HG03060 (cell line): ENCODE data around the gene TLE5.

Source experiments
- ATAC-seq: cut with Tn5 transposase; IDR thresholded peaks from one replicate; pipeline ENCODE4 v1.9.1; 2021; ENCODE audit warnings: low read depth, moderate number of reproducible peaks; ENCODE audit not compliant: unreplicated experiment

The TLE5 gene, protein sequence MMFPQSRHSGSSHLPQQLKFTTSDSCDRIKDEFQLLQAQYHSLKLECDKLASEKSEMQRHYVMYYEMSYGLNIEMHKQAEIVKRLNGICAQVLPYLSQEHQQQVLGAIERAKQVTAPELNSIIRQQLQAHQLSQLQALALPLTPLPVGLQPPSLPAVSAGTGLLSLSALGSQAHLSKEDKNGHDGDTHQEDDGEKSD

DNA sequence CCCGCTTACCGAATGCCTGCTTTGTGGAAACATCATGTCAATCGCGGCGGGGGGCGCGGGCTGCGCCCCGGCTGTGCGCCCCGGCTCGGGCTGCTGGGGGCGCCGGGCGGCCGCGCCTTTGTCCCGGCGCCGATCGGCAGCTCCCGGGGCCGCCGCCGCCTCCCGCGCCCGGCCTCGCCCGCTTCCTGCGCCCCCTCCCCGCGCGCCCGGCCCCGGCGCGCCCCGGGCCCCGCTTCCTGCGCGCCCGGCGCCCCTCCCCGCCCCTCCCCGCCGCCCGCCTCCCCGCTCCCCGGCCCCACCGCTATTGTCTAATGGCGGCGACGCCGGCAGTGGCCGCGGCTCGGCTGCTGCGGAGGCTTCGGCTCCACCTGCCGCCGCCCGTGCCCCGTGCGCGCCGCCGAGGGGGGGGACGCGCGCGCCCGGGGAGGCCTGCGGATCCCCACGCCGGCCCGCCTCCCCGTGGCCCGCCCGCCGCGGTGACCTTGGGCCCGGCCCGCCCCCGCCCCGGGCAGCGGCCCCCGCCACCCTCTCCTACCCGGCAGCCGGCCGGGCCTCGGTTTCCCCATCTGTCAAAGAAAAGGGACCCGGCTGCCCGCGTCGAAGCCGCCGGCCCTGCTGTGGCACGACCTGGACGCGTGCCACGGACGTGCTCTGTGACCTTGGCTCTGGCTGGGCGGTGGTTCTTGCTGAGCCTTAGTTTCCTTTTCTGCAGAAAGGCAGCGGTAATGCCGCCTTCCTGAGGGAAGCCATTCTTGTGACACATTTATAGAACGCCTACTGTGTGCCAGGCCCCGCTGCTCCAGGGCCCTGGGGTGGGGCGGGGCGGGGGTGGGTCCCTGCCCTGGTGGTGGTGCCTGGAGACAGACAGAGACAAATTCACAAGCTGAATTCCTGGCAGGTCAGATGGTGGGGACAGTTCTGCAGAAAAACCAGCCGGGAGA lies at the start of gene TLE5:
Gene TLE5 (minus strand): TSS at position 331 of the 941 bp plus-strand sequence. CDS start 295 bp downstream, at position 36.
- ATAC-seq, result no peak

DNA sequence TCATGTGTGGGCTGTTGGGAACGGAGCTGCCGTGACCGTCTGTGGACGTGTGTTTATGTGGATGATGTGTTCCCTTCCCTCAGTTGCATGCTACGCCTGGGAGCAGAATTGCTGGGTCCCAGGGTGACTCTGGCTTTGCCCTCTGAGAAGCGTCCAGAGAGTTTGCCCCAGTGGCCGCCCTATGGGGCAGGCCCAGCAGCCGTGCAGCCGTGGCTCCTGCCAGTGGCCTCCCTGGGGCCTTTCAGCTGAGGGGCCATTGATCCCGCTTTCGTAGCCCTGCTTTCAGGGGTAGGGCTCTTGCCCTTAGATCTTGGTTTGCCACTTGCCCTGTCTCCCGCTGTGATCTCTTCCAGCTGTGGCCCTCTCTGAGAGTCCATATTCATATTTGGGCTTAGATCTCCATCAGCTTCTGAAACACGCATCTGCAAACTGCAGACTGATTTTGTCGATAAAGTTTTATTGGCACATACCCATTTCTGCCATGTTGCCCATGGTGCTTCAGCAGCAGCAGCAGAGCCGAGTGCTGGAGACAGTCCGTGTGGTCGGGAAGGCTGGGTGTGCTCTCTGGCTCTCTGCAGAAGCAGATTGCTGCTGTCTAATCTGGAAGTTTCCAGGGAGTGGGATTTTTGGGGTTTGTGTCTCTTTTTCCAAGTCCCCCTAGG lies 49.4 kb upstream of the TLE5 start:
- no peak for ATAC-seq

DNA sequence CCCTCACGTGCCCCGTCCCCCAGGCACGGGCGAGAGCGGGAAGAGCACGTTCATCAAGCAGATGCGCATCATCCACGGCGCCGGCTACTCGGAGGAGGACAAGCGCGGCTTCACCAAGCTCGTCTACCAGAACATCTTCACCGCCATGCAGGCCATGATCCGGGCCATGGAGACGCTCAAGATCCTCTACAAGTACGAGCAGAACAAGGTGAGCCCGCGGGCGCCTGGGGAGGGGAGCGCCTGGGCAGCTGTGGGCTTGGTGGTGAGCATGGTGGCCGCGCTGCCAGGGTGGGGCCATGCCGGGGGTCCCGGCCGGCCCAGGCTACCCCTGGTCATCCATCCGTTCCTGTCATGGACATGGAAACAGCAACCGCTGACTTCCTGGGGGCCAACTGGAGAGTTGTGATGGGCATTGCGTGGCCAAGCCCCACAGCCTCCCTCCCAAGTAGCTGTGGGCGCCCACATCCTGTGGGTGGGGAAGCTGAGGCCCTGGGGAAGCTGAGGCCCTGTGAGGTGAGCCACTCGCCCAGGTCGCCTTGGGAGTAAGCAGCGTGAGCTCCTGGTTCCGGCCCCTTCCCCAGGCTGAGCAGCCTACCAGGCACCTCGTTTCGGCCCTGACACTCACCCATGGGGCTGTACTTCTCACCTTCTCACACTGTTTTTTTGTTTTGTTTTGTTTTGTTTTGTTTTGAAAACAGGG lies 48.0 kb upstream of the TLE5 start:
- no peak for ATAC-seq

DNA sequence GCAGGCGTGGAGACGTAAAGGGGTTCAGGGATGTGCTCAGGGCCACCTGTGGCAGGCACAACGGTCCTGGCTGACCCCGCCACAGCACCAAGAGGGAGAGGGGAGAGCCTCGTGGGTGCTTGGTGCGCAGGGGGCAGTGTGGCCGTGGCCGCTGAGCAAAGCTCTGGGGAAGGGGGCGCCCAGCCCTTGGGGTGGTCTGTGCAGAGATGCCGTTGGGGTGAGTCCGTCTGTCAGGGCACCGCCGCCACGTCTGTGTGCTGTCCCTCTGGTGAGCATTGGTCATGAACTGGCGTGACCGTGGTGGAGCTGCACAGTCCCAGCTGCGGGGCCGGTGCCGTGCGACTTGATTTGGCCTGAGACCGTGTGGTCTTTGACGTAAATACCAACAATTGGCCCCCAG lies 47.2 kb upstream of the TLE5 start:
- ATAC-seq, result no peak

DNA sequence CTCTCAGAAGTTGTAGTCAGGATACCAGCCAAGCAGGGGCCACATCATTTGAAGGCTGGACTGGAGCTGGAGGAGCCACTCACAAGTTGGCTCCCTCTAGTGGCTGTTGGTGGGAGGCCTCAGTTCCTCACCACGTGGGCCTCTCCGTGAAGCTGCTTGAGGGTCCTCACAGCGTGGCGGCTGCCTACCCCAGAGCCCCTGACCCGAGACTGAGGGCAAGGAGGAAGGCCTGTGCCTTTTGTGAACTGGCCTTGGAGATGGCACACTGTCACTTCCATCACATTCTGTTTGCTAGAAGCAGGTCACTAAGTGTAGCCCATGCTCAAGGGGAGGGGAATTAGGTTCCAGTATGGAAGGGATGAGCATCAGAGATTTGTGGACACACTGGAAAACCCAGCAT lies 46.5 kb upstream of the TLE5 start:
- ATAC-seq, result no peak

DNA sequence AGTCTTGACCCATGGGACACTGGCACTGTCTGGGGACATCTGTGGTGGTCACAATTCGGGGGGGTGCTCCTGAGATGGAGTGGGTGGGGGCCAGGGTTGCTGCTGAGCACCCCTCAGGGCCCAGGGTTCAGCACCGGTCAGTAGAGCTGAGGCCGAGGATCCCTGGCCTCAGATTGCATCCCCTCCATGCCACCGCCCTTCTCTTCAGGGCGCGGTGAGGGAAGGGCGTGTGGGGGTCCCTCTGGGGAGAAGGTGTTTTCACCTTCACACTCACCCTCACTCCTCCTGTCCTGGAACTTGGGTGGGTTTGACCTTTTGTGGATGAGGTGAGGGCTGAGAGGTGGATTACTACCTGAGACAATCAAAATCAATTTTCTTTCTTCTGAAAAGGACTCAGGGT lies 45.4 kb upstream of the TLE5 start:
- no peak for ATAC-seq

DNA sequence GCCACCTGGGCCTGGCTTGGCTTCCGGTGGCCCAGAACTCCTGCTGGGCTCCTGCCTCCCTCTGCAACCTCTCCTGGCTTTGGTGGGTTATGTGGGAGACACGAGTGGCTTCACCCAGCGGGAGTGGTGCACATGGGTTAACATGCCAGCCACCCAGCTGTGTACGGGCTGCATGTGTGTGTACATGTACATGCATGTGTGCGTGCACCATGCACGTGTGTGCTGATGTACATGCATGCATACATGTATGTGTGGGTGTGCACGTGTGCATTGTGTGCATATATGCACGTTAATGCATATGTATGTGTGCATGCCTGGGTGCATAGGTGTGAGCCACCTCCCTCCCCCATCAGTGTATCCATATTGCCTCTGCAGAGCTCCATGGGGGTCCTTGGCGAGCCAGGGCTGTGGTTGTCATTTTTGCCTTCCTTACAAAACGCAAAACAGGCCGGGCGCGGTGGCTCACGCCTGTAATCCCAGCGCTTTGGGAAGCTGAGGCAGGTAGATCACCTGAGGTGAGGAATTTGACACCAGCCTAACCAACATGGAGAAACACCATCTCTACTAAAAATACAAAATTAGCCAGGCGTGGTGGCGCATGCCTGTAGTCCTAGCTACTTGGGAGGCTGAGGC lies 44.3 kb upstream of the TLE5 start:
- ATAC-seq, result no peak

DNA sequence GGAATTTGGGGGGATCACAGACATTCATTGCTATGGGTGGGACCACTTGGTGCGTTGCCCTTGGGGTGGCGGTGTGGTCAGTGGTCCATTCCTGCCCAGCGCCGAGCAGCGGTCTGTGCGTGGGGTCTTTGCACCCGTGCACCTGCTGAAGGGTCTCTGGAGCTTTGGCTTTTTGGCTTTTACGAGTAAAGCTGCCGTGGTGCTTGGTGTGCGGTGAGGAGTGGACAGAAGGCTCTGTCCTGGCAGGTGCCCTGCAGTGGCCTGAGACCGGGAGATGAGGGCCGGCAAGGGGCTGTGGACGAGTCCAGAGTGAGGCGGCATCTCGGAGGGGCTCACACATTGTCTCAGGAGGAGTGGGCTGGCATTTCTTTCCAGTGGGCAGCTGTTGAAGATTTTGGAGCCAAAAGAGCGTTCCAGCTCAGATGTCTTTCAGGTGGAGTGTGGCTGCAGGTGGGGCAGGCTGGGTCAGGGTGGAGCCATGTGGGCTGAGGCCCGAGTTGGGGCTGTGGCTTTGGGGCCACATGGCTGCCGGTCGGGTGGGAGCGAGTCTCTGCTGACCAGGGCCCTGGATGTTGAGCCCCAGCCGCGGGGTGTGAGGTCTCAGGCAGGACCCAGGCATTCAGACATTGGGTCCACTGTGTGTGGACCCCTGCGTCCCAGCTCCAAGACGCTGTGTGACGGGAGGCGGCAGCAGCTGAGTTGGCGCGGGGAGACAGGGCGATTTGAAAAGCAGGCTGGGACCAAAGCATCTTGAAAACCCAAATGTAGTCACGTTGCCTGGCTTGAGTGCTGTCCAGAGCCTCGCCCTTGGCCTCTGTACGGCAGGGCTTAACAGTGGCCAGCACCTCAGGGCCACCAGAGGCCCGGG lies 43.6 kb upstream of the TLE5 start:
- no peak for ATAC-seq

DNA sequence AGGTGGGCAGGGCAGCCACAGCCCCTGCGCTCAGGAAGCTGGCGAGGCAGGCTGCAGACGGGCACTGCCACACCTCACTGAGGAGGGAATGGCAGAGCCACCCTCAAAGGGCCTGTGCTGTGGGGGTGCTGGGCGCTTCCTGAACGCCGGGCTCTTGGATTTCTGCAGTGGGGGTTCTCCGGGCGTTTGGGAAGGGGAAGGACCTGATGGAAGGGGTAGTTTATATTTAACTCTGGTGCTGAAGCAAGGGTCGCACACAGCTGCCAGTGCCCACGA lies 42.4 kb upstream of the TLE5 start:
- ATAC-seq, result no peak

DNA sequence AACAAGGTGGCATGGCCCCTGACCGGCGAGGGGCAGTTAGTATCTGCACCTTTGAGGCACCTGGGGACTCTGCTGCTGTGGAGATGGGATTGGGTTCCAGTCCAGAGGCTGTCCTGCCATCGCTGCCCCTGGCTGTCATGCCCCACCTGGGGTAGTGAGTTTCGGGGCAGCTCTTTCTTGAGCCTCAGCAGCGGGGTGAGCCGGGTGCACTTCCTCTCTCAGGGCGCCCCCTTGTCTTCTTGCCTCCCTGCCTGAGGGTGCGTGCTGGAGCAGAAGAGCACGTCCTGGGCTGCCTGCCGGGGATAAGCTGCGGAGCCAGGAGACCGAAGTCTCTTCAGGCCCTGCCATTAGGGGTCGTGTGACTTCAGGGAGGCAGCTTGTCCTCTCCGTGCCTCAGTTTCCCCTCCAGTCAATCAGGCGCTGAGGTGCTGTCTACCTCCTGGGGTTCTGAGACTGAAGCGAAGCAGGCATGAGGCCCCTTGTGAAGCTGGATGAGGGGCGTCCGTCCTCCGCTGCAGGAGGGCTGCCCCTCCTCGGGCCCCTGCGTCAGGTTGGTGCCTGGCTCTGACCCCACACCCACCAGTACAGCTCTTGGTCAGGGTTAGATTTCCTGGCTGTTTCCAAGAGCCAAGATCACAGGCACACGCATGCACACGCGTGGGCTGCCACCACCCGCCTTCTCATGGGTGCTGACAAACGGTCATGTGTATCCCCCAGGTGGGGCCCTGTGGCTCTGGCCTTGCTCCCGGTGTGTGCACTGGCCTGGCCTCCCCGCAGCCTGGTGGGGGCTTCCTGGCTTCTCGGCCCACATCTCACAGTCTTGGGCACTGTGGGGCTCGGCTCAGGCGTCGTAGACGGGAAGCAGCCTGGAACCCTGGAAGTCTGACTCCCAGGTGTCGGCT lies 40.2 kb upstream of the TLE5 start:
- no peak for ATAC-seq

DNA sequence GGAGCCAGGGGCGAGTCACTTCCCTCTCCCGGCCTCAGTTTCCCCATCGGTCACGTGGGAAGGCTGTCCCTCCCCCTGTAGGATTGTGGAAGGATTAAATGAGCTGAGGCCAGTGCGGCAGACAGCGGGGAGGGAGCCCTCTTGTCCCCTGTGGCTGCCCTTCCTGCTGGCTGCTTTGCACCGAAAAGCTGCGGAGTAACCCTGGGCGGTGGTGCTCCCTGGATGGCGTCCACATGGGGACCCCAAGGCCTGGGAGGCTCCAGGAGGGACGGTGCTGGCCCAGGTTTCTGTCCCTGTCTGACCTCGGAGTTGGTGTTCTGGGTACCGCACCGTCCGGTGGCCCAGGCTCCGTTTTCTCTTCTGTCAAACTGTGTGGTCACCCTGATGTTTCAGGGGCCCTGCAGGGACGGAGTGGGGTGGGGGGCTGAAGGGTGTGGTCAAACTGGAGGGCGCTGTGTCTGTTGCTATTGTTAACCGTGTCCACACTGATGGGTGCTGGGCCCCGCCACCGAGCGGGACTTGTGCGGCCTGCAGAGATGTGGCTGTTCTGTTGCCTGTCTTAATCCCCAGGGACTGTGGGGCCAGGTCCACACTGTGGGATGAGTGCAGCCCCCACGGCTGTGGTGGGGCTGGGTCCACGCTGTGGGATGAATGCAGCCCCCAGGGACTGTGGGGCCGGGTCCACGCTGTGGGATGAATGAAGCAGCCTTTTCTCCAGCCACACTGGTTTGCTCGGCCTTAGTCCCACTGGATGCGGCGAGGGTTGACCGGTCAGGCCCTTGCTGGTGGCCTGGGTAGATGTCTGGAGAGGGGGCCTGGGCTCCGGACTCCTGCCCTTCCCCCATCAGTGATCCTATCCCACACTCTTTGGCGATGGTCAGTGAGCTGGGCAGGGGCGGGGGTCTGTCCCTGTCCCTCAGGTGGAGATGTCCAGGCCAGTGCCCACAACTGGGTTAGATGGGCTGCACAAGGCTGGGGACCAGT lies 38.7 kb upstream of the TLE5 start:
- ATAC-seq, result no peak

DNA sequence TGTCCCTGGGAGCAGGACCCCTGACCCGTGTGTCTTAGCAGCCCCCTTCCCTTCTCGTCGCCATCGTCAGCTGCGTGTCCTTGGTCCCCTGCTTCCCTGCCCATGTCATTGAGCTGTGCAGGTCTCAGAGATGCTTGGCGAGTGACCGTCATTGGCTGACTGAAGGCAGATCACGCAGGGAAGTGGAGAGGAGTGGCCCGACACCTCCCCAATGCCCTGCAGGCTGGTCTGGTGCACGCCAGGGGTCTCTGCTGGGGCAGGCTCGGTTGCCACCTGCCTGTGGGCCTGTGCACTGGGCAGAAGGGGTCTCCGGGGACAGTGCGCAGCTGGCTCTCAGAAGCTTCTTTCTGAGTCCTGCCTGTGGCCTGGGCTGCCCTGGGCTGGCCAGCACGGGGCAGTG lies 38.0 kb upstream of the TLE5 start:
- no peak for ATAC-seq

DNA sequence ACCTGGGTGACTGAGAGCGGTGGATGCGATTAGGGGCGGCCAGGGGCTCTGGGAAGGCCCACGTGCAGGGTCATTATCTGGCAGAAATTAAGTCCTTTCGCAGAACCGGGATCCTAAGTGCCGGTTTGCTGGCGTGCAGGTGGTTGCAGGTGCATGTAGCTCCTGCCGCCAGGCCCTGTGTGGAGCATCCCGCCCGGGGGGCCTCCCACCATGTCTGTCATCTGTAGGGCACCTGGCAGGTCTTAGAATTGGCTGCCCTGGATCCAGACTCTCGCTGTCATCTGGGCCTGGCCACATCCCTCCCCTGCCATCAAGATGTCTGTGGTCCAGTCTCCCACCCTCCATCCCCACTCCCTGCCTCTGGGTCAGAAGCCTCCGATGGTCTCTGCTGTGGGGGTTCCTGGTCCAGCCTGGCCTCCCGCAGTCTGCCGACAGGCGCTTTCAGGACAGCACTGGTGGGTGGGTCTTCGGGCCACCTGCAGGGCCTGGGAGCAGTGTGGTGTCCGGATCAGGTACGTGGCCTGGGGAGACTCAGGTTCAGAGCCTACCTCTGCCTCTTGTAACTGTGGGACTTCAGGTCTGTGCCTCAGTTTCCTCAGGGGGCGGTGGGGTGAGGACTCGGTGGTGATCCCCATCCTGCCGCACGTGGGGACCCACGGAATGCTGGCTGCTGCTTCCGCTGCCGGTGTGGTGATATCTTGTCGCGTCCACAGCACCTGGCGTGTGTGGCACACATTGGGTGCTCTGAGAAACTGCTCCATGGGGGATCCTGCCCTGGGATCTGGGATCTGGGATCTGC lies 37.3 kb upstream of the TLE5 start:
- no peak for ATAC-seq

DNA sequence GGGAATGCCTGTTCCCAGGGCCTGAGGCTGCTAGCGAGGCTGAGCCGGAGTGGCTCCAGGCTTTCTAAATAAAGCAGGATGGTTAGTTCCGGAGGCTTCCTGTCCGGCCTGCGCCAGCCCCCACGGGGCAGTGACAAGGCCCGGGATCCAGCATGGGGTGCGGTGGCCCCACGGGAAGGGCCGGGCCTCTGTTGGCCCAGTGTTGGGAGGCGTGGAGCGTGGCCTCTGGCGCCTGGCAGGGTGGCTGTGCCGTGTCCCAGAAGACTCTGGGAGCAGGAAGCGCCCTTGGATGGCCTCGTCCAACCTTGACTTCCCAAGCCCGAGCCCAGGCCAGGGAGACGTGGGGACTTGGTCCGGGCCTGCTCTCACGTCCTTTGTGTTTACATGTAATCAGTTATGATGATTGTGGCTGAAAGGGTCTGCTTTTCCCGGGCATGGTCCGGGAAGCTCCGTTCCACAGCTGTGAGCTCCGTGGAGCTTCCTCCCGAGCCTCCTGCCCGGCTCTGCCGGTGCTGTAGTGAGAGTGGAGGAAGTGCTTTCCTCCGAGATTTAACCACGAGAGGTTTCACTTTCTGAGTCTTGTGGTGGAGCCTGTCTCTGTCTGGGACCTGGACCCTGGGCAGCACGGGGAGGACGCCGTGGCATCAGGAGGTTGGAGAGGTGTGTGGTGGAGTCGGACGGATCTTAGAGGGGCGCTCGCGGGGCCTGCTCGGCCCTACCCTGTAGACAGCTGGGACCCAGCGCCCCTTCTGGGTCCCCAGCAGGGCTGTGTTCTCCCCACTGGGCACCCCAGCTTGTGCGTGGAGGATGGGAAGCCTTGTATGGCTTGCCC lies 36.4 kb upstream of the TLE5 start:
- no peak for ATAC-seq

DNA sequence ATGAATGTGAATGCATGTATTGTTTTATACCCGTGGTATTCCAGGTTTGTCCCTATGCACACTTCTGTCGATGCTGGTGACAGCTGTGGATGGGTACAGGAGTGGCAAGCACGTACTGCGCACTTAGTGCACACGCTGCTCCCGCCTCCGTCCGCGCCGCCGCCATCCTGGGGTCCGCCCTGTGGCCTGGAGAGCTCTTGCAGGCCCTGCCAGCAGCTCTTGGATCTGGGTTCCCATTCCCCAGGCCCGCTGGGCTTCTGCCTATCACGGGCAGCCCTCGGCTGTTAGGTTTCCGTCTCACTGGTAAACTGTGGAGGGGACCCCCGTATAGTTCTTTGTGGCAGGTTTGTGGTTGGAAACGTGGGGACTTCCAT lies 35.8 kb upstream of the TLE5 start:
- no peak for ATAC-seq

DNA sequence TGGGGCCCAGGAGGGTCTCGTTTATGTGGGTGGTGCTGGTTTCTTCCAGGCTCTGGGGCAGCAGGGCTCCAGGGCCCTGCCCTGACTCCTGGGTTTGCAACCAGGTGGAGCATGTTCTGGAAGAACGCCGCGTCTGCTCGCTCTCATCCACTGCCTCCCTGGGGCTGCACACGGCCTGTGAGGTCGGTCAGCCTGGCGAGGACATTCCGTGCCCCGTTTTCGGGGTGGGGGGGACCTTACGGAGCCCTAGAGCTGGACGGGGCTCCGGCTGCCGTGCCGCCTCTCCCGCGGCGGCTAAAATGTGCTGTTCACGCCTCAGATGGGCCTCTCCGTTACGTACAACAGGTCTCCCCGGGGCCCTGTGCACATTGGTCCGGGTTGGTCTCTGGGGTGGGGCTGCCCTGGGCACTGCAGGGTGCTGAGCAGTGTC lies 35.2 kb upstream of the TLE5 start:
- no peak for ATAC-seq
